PC-9 (cell line): ENCODE data around the gene DNAJC15.

Experiments used
- EZH2 ChIP-seq: fragments of 200-600 bp; sonication (generic); IDR thresholded peaks from 2 replicates; pipeline ENCODE4 v1.8.0; 2017; ENCODE audit warnings: antibody characterized with exemption, low read depth
- TF ChIP-seq, protein P1 (sequence below): fragments of 200-600 bp; sonication (generic); conservative IDR thresholded peaks from 2 replicates; pipeline ENCODE4 v1.6.1; 2017; ENCODE audit warnings: mixed run types, antibody characterized with exemption, mild to moderate bottlenecking, moderate library complexity

GRCh38 chr13:43111559-43112400, 88.4 kb downstream of the DNAJC15 start:
- TF ChIP-seq, protein P1, sequence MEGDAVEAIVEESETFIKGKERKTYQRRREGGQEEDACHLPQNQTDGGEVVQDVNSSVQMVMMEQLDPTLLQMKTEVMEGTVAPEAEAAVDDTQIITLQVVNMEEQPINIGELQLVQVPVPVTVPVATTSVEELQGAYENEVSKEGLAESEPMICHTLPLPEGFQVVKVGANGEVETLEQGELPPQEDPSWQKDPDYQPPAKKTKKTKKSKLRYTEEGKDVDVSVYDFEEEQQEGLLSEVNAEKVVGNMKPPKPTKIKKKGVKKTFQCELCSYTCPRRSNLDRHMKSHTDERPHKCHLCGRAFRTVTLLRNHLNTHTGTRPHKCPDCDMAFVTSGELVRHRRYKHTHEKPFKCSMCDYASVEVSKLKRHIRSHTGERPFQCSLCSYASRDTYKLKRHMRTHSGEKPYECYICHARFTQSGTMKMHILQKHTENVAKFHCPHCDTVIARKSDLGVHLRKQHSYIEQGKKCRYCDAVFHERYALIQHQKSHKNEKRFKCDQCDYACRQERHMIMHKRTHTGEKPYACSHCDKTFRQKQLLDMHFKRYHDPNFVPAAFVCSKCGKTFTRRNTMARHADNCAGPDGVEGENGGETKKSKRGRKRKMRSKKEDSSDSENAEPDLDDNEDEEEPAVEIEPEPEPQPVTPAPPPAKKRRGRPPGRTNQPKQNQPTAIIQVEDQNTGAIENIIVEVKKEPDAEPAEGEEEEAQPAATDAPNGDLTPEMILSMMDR, result no peak
- TF ChIP-seq EZH2, result no peak
